Neural crest cell (in vitro differentiated cells): ENCODE measurements around the gene KCTD17. TPM values are rescaled to one million over a fixed set of nuclear protein-coding genes. Genes with fewer than 3 reads are reported as not detected.

Source experiments
- DNase-seq: peaks from one replicate; pipeline ENCODE4 v3.0.0; 2021; ENCODE audit warnings: low read depth, mixed read lengths, low spot score
- H3K27ac Mint-ChIP-seq: one replicate; pipeline ENCODE4 v1.8.0; 2021; ENCODE audit warnings: mild to moderate bottlenecking, mixed read lengths; ENCODE audit not compliant: unreplicated experiment
- H3K27me3 Mint-ChIP-seq: 2 replicates; pipeline ENCODE4 v1.8.0; 2021; ENCODE audit warnings: low read depth, mild to moderate bottlenecking, mixed read lengths
- H3K36me3 Mint-ChIP-seq: 2 replicates; pipeline ENCODE4 v1.8.0; 2021; ENCODE audit warnings: low read depth, mild to moderate bottlenecking, mixed read lengths
- H3K4me1 Mint-ChIP-seq: 2 replicates; pipeline ENCODE4 v1.8.0; 2021; ENCODE audit warnings: mixed read lengths
- H3K4me3 Mint-ChIP-seq: one replicate; pipeline ENCODE4 v1.8.0; 2021; ENCODE audit warnings: mild to moderate bottlenecking, mixed read lengths
- H3K9me3 Mint-ChIP-seq: 2 replicates; pipeline ENCODE4 v1.8.0; 2021; ENCODE audit warnings: mixed read lengths
- total RNA-seq: library from RNA; stranded (reverse); gene quantifications from 2 replicates; pipeline ENCODE4 v1.2.1, GENCODE V29; 2021
- TF ChIP-seq, protein P1 (sequence below): fragments of 200-600 bp; sonication (generic); conservative IDR thresholded peaks from 2 replicates; pipeline ENCODE4 v1.5.0; 2021; ENCODE audit warnings: antibody characterized with exemption, mild to moderate bottlenecking

Gene KCTD17
- total RNA-seq, 1 donor from 2014 or later = 95.8 TPM

DNA sequence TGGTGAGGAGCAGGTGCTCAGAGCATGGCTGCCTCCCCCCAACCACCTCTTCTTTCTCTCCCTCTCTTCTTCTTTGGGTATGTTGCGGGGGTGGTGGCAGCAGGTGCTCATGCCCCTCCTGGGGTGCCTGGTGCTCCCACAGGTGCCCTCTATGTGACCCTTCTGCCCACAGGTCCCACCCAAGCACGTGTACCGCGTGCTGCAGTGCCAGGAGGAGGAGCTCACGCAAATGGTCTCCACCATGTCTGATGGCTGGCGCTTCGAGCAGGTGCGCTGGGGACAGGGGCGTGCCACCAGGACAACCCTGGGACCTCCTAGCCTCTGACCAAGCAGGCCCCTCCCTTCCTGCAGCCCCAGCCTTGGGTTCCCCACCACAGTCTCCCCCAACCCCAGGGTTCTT, 5.7 kb downstream of the KCTD17 start:
- no peak overlapping the region for H3K27ac Mint-ChIP-seq

DNA sequence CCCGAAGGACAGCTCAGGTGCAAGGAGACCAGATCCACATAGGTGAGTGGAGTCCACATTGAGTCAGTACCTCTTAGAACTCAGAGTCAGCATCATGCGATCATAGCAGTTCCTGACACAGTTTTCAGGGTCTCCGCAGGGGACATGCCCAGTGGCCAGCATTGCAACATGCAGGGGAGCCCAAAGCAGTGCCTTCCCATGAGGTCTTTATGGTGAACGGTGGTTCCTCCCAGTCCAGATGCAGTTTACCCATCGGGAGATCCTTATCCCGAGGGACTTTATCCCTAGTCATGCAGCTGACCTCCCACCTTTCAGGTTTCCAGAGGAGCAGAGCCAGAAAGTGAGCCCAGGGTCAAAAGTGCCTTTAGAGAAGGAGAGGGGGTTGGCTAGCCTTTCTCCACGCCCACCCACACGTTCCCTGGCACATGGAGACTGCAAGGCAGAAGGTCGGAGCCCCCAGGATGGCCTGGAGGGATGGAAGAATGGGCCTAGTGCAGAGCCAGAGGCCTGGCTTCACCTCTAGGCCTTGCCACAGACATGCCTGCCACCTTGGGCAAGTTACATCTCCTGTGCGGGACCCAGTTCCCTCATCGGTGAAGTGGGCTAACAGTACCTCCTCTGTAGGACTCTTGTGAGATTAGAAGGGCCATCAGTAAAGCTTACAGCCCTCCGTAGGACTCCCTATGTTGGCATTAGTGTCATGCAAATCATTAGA, 6.4 kb downstream of the KCTD17 start:
- Mint-ChIP-seq H3K27me3 (no peaks in the 10 kb centered on the region), H3K27ac (no peak overlapping the region), H3K4me3 (no peak overlapping the region), H3K9me3 (no peaks in the 10 kb centered on the region), H3K36me3 (peaks cover 4% of the 10 kb centered on the region), H3K4me1 (no peaks in the 10 kb centered on the region)
- no peak for DNase-seq
- TF ChIP-seq, protein P1, sequence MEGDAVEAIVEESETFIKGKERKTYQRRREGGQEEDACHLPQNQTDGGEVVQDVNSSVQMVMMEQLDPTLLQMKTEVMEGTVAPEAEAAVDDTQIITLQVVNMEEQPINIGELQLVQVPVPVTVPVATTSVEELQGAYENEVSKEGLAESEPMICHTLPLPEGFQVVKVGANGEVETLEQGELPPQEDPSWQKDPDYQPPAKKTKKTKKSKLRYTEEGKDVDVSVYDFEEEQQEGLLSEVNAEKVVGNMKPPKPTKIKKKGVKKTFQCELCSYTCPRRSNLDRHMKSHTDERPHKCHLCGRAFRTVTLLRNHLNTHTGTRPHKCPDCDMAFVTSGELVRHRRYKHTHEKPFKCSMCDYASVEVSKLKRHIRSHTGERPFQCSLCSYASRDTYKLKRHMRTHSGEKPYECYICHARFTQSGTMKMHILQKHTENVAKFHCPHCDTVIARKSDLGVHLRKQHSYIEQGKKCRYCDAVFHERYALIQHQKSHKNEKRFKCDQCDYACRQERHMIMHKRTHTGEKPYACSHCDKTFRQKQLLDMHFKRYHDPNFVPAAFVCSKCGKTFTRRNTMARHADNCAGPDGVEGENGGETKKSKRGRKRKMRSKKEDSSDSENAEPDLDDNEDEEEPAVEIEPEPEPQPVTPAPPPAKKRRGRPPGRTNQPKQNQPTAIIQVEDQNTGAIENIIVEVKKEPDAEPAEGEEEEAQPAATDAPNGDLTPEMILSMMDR = no peak

More for the DNA sequence above, 5.7 kb downstream of the KCTD17 start:
- Mint-ChIP-seq H3K4me3 (no peak overlapping the region), H3K4me1 (peaks cover 7% of the 10 kb centered on the region), H3K9me3 (no peaks in the 10 kb centered on the region), H3K36me3 (peaks cover 4% of the 10 kb centered on the region), H3K27me3 (no peaks in the 10 kb centered on the region)
- TF ChIP-seq, protein P1 = no peak
- DNase-seq = no peak

DNA sequence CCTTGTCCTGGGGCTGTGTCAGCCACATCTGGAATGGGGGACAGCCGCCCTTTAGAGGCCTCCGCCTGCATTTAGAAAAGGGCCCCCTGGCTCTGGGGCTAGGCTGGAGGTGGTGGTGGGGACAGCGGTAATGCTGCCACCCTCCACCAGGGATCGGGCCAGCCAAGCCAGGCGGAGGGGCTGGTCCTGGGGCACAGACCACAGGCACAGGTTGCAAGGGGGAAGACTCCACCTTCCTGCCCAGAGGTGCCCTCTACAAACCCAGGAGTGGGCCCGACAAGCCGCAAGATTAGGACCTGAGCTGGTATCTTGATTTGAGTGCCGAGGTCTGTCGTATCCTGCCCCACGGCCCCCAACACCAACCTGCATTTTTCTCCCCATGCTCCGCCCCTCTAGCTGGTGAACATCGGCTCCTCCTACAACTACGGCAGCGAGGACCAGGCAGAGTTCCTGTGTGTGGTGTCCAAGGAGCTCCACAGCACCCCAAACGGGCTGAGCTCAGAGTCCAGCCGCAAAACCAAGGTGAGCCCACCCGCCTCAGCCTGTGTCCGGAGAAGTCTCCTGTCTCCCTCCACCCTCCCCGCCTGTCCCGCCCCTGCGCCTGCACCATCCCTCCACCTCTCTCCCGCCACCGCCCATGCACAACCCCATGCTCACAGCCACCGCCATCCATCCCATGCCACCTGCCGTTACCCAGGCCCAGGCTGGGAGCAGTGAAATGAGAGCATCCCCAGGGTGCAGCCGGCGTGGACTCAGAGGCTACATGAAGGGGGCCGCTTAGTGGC, 7.6 kb downstream of the KCTD17 start:
- Mint-ChIP-seq H3K27me3 (no peaks in the 10 kb centered on the region), H3K4me3 (no peak overlapping the region), H3K4me1 (no peaks in the 10 kb centered on the region), H3K9me3 (no peaks in the 10 kb centered on the region), H3K27ac (no peak overlapping the region), H3K36me3 (peaks cover 4% of the 10 kb centered on the region)
- DNase-seq = no peak
- TF ChIP-seq, protein P1 = no peak

DNA sequence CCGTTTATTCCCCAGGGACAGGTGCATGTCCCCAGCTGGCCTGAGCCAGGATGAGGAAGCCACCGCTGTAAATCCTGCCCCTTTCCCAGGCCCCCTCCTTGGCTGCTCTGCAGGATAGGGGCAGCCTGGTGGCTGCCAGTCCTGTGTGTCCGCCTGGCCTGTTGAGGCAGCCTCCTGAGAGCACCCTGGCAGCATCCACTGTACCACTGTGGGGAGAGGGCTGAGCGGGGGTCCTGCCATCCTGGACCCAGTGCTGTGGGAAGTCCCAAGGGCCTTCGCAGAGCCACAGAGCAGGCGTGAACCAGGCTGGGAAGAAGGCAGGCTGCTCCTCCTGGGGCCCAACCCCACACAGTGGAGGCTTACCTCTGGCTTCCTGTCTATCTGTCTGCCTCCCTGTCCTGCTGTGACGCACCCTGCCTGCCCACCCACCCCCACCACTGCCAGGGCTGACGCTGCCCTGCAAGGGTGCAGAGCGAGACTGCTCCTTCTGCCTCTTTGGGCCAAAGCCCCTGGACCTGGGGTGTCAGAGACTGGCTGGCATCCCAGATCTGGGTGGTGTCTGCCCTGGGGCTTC, 8.4 kb downstream of the KCTD17 start:
- Mint-ChIP-seq H3K27me3 (peaks cover 2% of the 10 kb centered on the region), H3K27ac (no peak overlapping the region), H3K9me3 (no peaks in the 10 kb centered on the region), H3K36me3 (peaks cover 3% of the 10 kb centered on the region), H3K4me3 (no peak overlapping the region), H3K4me1 (no peaks in the 10 kb centered on the region)
- DNase-seq = no peak
- TF ChIP-seq, protein P1 = no peak

DNA sequence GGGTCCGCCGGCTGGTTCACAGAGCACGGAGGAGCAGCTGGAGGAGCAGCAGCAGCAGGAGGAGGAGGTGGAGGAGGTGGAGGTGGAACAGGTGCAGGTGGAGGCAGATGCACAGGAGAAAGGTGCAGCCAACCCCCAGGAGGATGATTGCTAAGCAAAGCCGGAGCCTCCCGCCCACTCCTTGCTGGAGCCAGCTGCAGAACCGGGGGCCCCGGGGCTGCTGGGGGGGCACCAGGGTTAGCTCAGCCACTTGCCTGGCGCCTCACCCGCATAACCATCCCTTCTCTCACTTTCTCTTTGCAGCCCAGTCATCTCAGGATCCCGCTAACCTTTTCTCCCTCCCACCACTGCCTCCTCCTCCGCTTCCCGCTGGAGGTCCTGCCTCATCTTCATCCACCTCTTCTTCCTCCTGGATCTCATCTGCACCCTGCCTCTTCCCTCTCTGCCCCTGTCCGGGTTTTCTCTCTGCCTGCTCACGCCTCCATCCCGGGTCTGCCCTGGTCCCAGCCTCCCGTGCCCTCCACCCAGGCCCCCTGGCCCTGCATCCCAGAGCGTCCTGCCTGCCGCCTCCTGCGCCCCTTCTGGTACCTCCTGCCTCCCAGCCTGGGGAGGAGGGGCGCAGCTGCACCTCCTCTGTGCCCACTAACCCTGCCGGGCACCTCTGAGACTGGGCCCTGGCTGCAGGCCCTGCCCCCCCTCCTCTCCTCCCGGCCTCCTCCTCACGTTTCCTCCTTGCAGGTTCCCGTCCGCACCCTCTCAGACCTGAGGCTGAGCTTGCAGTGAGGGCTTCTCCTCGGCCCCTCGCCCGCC, 9.5 kb downstream of the KCTD17 start:
- Mint-ChIP-seq H3K27me3 (peaks cover 2% of the 10 kb centered on the region), H3K4me1 (no peaks in the 10 kb centered on the region), H3K9me3 (no peaks in the 10 kb centered on the region), H3K4me3 (no peak overlapping the region), H3K36me3 (peaks cover 2% of the 10 kb centered on the region), H3K27ac (no peak overlapping the region)
- DNase-seq = no peak
- TF ChIP-seq, protein P1 = no peak
